HL-60/S4 treated with retinoic acid at 250 ng/mL for 4 days and 3 days (cell line): Measurements from ENCODE around the gene UGT1A5.

Experiments used
- in situ Hi-C: fragments of 300-500 bp; cut with MboI; formaldehyde crosslinking; loops from 2 replicates; pipeline ENCODE4 v1.7.0; 2022; ENCODE audit warnings: low sequenced_read_pairs

Gene UGT1A5

GRCh38 chr2:233712611-233713261 is at the start of gene UGT1A5:
Gene UGT1A5 (plus strand): TSS chr2:233712907. CDS start chr2:233712992, 85 bp downstream.
- in situ Hi-C loops: no loop called here

GRCh38 chr2:233663911-233664310 is 48.8 kb upstream of the UGT1A5 start:
- in situ Hi-C loops: no loop called here

DNA sequence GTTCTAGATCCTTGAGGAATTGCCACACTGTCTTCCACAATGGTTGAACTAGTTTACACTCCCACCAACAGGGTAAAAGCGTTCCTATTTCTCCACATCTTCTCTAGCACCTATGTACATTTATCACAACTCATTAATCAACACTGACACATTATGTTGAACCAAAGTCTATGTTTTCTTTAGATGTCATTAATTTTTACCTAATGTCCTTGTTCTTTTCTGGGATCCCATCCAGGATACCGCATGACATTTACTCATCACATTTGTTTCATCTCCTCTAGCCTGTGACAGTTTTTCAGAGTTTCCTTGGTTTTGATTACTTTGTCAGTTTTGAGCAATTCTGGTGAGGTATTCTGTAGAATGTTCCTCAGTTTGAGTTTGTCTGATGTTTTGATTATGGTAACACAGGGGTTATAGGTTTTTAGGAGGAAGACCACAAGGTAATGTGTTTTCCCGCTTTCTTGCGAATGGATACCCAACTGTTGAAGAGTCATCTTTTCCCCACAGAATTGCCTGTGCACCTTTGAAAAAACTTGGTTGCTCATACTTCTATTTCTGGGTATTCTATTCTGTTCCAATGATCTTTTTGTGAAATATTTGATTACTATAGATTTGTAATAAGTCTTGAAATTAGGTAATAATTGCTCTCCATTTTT is 44.0 kb upstream of the UGT1A5 start:
- in situ Hi-C loops: no loop called here

GRCh38 chr2:233671290-233672161 is 41.2 kb upstream of the UGT1A5 start, which contains the start of gene UGT1A9:
Gene UGT1A9 (plus strand): TSS chr2:233671898. CDS start chr2:233671935, 37 bp downstream.
- in situ Hi-C loops: no loop called here

- in situ Hi-C loops: no loop called here
Observed at GRCh38 chr2:233672886-233673285, 39.8 kb upstream of the UGT1A5 start.

GRCh38 chr2:233673896-233674295 is 38.8 kb upstream of the UGT1A5 start:
- in situ Hi-C loops: no loop called here

DNA sequence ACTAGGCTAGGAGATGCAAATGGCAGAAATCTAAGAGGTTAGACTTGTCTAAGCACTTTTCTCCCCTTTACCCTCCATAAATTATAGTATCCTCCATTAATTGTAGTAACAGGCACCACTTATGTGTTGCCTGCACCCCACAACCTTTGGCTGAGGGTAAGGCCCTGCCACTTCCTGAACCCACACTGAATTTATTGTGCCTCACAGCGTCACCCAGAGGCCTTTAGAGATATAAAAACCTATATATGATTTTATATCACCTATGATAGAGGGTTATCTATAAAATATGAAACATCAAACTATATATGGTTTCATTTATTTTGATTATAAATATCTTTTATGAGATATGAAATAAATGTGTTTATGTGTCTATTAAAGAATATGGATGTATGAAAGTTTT is 38.4 kb upstream of the UGT1A5 start:
- in situ Hi-C loops: no loop called here

DNA sequence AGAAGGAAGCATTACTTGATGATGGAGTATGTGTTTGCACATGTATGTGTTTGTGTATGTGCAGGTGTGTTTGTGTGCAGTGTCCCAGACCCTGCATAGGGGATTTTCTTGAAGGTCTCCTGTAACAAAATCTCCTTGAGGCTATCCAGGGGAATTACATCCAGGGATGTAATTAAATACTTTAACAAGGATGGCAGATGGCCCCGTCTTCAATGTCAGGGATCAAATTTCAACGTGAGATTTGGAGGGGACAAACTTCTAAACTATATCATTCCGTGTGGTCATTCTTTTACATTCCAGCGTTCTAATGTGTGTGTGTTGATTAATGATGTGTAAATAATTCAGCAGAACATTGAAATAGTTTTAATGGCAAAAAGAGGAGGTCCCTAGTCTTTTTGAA is 37.7 kb upstream of the UGT1A5 start:
- in situ Hi-C loops: no loop called here

GRCh38 chr2:233676046-233676445 is 36.7 kb upstream of the UGT1A5 start:
- in situ Hi-C loops: no loop called here

- in situ Hi-C loops: no loop called here
Observed at GRCh38 chr2:233679196-233679595, 33.5 kb upstream of the UGT1A5 start.

DNA sequence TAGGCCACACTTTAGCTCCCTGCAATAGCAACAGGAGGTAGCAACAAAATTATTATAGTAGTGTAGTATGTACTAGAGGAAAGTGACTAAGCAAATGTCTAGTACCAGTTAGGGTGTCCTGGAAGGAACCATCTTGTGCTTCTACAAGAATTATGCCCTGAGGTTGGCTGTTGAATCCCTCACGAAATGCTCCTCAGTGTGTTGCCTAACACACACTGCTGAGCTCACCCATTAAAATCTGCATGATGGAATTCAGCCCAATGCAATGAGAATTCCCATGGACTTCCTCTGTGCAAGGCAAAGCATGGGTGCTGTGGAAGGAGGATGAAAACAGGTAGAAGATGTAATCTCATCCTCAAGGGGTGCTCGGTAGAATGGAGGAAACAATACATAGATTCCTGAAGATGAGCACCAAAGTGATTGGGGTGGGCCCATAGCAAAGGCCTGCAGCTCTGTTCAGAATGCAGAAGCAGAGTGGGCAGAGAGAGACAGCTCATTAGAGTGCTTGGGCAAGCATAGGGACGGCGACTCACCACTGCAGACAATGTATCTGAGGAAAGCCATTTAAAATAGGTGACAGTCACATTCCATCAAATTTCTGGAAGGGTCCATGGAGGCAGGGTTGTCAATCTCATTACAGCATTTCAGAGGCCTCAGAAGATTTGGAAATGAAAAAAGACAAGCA is 32.2 kb upstream of the UGT1A5 start:
- in situ Hi-C loops: no loop called here

- in situ Hi-C loops: no loop called here
Observed at GRCh38 chr2:233681521-233682099, 31.1 kb upstream of the UGT1A5 start, which contains the start of gene UGT1A7. Gene UGT1A7 (plus strand): TSS chr2:233681901. CDS start chr2:233681938, 37 bp downstream.

DNA sequence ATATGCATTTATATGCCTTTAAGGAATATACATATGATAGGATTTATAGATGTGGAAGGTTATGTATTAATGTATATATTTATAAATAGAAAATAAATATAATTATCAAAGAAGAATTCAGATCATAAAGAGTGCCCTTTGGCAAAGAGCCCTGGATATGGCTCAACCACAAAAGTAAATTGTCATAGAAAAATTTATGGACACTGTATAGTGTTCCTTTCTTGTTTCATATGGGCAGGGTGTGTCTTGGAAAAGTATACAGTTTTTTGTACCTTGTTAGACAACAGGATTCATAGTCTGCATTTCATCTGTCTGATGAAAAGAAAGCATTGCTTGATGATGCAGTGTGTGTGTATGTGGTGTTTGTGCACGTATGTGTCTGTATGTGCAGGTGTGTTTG is 28.1 kb upstream of the UGT1A5 start:
- in situ Hi-C loops: no loop called here

GRCh38 chr2:233686928-233687327 is 25.8 kb upstream of the UGT1A5 start:
- in situ Hi-C loops: no loop called here

DNA sequence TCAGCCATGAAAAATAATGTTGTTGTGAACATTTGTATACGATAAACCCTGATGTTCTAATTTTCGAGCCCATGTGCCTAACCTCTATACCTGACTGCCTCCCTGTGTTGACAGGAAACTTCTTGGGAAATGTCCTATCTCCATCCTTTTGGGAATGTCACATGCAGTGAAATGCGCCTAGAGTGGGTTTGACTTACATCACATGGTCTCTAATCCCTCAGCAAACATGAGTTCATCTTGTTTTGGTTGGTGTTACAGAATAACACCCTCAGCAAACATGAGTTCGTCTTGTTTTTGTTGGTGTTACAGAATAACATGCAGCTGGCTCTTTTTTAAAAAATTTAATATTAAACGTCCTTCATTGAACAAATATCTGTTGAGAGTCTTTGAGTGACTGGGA is 24.4 kb upstream of the UGT1A5 start:
- in situ Hi-C loops: no loop called here

GRCh38 chr2:233689031-233689430 is 23.7 kb upstream of the UGT1A5 start:
- in situ Hi-C loops: no loop called here

DNA sequence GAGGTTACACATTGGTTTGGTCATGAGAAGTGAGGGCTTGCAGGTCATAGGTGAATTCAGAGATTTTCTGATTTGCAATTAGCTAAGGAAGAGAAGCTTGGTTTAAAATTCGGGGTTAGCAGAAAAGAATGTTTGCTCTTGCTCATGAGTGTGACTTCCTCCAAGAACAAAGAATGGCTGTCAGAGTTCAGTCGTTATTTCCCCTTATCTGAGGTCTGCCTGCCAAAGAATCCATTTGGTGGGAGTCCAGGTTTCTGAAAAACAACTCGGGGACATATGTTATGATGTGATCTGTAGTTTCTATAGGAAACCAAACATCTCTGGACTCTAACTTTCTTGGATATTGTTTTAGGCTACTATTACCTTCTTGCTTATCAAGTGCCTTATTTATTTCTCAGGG is 23.2 kb upstream of the UGT1A5 start:
- in situ Hi-C loops: no loop called here

GRCh38 chr2:233690444-233690843 is 22.3 kb upstream of the UGT1A5 start:
- in situ Hi-C loops: no loop called here

GRCh38 chr2:233691443-233692433 is 21.0 kb upstream of the UGT1A5 start:
- in situ Hi-C loops: no loop called here
